Erythroblast (primary cell): ENCODE measurements around the gene ATXN2.

Experiments used
- GATA1 ChIP-seq: IDR thresholded peaks from 2 replicates; pipeline ENCODE4 v1.6.1; 2011; ENCODE audit warnings: low read depth, mild to moderate bottlenecking, control low read depth, low read length, moderate library complexity
- POLR2A ChIP-seq: IDR thresholded peaks from 2 replicates; pipeline ENCODE4 v1.6.1; 2011; ENCODE audit warnings: mild to moderate bottlenecking, low read length

DNA sequence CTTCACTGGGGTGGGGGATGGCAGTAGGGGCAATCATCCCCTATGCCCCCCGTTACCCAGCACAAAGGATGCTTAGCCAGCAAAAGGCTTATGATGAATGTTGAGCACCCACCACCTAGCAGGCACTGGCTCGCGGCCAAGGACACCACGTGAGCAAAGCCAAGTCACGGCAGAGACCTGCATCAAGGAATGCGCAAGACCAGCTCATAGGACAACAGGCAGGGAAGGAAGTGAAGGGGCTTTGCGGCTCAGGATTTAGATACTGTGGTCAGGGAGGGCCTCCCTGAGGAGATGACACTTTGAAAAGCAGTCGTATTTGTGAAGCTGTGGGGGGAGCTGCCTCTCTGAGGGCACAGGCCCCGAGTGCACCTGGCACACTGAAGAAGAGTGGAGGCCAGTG is 160.6 kb downstream of the ATXN2 start:
- TF ChIP-seq POLR2A (no peak), GATA1 (no peak)
